LNCaP clone FGC (cell line): ENCODE results near the gene GNAQ.

Experiments used
- DNase-seq: peaks from one replicate; pipeline ENCODE4 v3.0.0-alpha.2; 2011; ENCODE audit warnings: low read depth
- H3K4me3 ChIP-seq: 2 replicates; pipeline ENCODE4 v1.5.1; 2011; ENCODE audit warnings: mild to moderate bottlenecking, low read depth, low read length, control low read depth
- CTCF ChIP-seq: IDR thresholded peaks from 2 replicates; pipeline ENCODE4 v1.5.1; 2012; ENCODE audit warnings: mild to moderate bottlenecking; ENCODE audit not compliant: control insufficient read depth, insufficient read depth; ENCODE audit errors: extremely low read depth

Gene GNAQ

GRCh38 chr9:77744841-77745430 lies 286.7 kb downstream of the GNAQ start:
- no peak overlapping the region for H3K4me3 ChIP-seq
- no peak for DNase-seq

GRCh38 chr9:77743386-77743785 lies 288.2 kb downstream of the GNAQ start:
- no peak overlapping the region for H3K4me3 ChIP-seq
- TF ChIP-seq CTCF: no peak
- no peak for DNase-seq

More at GRCh38 chr9:77744841-77745430, 286.7 kb downstream of the GNAQ start:
- TF ChIP-seq CTCF: no peak

GRCh38 chr9:77738932-77739331 lies 292.7 kb downstream of the GNAQ start:
- TF ChIP-seq CTCF: no peak
- no peak for DNase-seq
- no peak overlapping the region for H3K4me3 ChIP-seq

- no peak for DNase-seq
- no peak overlapping the region for H3K4me3 ChIP-seq
- TF ChIP-seq CTCF: no peak
Measured at GRCh38 chr9:77735494-77735893, 296.1 kb downstream of the GNAQ start.

GRCh38 chr9:77731930-77732329 lies 299.7 kb downstream of the GNAQ start:
- TF ChIP-seq CTCF: no peak
- no peak overlapping the region for H3K4me3 ChIP-seq
- DNase-seq: no peak

- TF ChIP-seq CTCF: no peak
- H3K4me3 ChIP-seq: no peak overlapping the region
Measured at GRCh38 chr9:77731008-77731698, 300.5 kb downstream of the GNAQ start.

GRCh38 chr9:77729177-77729576 lies 302.4 kb downstream of the GNAQ start:
- DNase-seq: no peak
- H3K4me3 ChIP-seq: no peak overlapping the region
- TF ChIP-seq CTCF: no peak

More at GRCh38 chr9:77731008-77731698, 300.5 kb downstream of the GNAQ start:
- no peak for DNase-seq
